Breast epithelium (tissue), 4 donors: ENCODE data around the gene MAST4. TPM values are rescaled to one million over a fixed set of nuclear protein-coding genes. Genes with fewer than 3 reads are reported as not detected.

Experiments
- DNase-seq, 2 donors: peaks; one replicate each; pipeline ENCODE4 v3.0.0-alpha.2; 2019; ENCODE audit warnings: low spot score in 2 of 2
- H3K27ac ChIP-seq, 2 donors: fragments of 200-600 bp; sonication (generic) in 1 of 2; one replicate each; pipeline ENCODE4 v1.5.1; 2016 to 2019; ENCODE audit warnings: mild to moderate bottlenecking in 1 of 2
- H3K27me3 ChIP-seq, 2 donors: fragments of 200-600 bp; sonication (generic) in 1 of 2; one replicate each; pipeline versions ENCODE4 v1.5.1 to v1.6.0; 2017 to 2019; ENCODE audit warnings: control low read depth in 1 of 2, mild to moderate bottlenecking in 1 of 2
- H3K36me3 ChIP-seq: fragments of 200-600 bp; one replicate; pipeline ENCODE4 v1.5.1; 2019
- H3K4me1 ChIP-seq, 2 donors: fragments of 200-600 bp; sonication (generic); one replicate each; pipeline ENCODE4 v1.5.1; 2016 to 2019; ENCODE audit warnings: control low read depth in 1 of 2
- H3K4me3 ChIP-seq, 3 donors: fragments of 200-600 bp; sonication (generic); 1 replicate in 2 of 3; 2 replicates in 1 of 3; pipeline ENCODE4 v1.5.1; 2016 to 2019; ENCODE audit warnings: mild to moderate bottlenecking in 3 of 3, moderate library complexity in 2 of 3
- H3K9me3 ChIP-seq, 2 donors: fragments of 200-600 bp; sonication (generic) in 1 of 2; one replicate each; pipeline ENCODE4 v1.5.1; 2016 to 2019; ENCODE audit warnings: control low read depth in 1 of 2
- POLR2A ChIP-seq: fragments of 450-650 bp; IDR thresholded peaks from one replicate; pipeline ENCODE4 v1.6.1; 2016; ENCODE audit warnings: antibody characterized with exemption, mild to moderate bottlenecking, moderate library complexity
- POLR2AphosphoS5 ChIP-seq, 3 donors: sonication (generic); formaldehyde crosslinking; IDR thresholded peaks; one replicate each; pipeline ENCODE4 v1.6.1; 2017; ENCODE audit warnings: antibody characterized with exemption in 3 of 3
- intact Hi-C: fragments of 100-400 bp; cut with DNase I; formaldehyde crosslinking; loops from one replicate; pipeline ENCODE4 v1.15.1; 2023; ENCODE audit warnings: low total_unique reads
- total RNA-seq, 3 donors: library from RNA; depleted of rRNA; stranded (reverse); fragments of >200 nt; gene quantifications; one replicate each; pipeline ENCODE4 v1.1.0, GENCODE V29; 2016
- TF ChIP-seq, protein P1 (sequence below), 3 donors: fragments of 450-650 bp; IDR thresholded peaks; one replicate each; pipeline ENCODE4 v1.5.1; 2016 to 2017; ENCODE audit warnings: antibody characterized with exemption in 3 of 3, mild to moderate bottlenecking in 3 of 3, moderate library complexity in 3 of 3

MAST4 gene
- total RNA-seq, 3 donors from 2014 or later, result 28.0 to 61.5 (median 50.1) TPM

DNA sequence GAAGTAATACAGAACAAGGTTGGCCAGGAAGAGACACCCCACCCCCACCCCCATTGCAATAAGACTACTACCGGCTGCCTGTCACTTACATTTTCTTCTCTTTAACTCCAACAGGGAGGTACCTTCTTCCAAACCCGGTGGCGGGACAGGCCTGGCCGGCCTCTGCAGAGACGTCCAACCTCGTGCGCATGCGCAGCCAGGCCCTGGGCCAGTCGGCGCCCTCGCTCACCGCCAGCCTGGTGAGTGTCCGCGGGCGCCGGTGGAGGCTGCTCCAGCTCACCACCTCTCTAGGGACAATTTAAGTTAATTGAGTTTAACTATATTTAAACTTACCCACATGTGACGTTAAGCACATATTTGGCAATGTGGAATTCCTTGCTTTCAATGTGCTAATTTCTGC lies 192.4 kb downstream of the MAST4 start:
- TF ChIP-seq POLR2AphosphoS5 (IDR thresholded peaks at IDR 0.05) (no peak), POLR2A (no peak)
- TF ChIP-seq, protein P1, sequence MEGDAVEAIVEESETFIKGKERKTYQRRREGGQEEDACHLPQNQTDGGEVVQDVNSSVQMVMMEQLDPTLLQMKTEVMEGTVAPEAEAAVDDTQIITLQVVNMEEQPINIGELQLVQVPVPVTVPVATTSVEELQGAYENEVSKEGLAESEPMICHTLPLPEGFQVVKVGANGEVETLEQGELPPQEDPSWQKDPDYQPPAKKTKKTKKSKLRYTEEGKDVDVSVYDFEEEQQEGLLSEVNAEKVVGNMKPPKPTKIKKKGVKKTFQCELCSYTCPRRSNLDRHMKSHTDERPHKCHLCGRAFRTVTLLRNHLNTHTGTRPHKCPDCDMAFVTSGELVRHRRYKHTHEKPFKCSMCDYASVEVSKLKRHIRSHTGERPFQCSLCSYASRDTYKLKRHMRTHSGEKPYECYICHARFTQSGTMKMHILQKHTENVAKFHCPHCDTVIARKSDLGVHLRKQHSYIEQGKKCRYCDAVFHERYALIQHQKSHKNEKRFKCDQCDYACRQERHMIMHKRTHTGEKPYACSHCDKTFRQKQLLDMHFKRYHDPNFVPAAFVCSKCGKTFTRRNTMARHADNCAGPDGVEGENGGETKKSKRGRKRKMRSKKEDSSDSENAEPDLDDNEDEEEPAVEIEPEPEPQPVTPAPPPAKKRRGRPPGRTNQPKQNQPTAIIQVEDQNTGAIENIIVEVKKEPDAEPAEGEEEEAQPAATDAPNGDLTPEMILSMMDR (IDR thresholded peaks at IDR 0.05), result no peak
- no peak overlapping the region for H3K4me3 ChIP-seq
- intact Hi-C loops, result no loop called here
- no peak overlapping the region for H3K27ac ChIP-seq
- no peaks in the 10 kb centered on the region for H3K4me1 ChIP-seq
- H3K27me3 ChIP-seq, result no peaks in the 10 kb centered on the region
- H3K36me3 ChIP-seq, result no peaks in the 10 kb centered on the region
- H3K9me3 ChIP-seq, result no peaks in the 10 kb centered on the region
- DNase-seq, result no peak

DNA sequence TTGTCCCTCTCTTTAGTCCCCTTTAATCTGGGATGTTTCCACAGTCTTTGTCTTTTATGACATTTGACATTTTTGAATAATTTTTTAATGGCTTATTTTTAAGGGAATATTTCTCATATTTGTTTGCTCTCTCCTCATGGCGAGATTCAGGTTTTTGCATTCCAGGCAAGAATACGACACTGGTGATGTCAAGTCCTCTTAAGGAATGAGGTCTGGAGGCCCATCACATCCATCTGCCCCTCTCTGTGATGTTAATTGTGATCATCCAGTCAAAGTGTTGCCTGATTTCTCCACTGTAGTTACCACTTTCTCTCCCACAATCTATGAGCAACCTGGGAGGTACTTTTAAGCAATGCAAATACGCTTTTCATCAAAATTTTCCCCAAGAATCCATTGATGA lies 193.2 kb downstream of the MAST4 start:
- Histone ChIP-seq H3K9me3 (no peaks in the 10 kb centered on the region), H3K36me3 (no peaks in the 10 kb centered on the region), H3K4me3 (no peak overlapping the region), H3K4me1 (no peaks in the 10 kb centered on the region), H3K27me3 (no peaks in the 10 kb centered on the region), H3K27ac (no peak overlapping the region)
- no peak for DNase-seq
- intact Hi-C loops, result no loop called here
- TF ChIP-seq, protein P1 (IDR thresholded peaks at IDR 0.05), result no peak
- TF ChIP-seq POLR2A (no peak), POLR2AphosphoS5 (IDR thresholded peaks at IDR 0.05) (no peak)

DNA sequence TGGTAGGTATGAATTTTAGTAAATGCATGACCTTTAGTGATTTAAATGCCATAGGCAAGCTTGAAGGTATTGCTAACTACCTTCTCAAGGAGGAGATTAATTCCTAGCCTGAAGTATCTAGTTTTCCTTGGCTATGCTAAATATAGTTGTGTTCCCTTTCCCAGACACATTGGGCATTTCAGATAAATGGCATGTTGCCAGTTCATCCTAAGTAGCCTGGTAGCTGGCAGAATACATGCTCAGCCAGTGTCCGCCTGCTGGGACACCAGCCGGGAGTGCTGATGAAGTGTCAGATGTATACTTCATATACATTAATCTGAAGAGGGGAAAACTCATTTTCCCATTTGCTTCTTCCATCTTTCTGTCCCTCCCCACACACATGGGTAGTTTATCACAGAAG lies 196.9 kb downstream of the MAST4 start:
- H3K9me3 ChIP-seq, result no peaks in the 10 kb centered on the region
- TF ChIP-seq, protein P1 (IDR thresholded peaks at IDR 0.05), result no peak
- TF ChIP-seq POLR2AphosphoS5 (IDR thresholded peaks at IDR 0.05), result no peak
- no peak for TF ChIP-seq POLR2A
- DNase-seq, result no peak
- H3K36me3 ChIP-seq, result no peaks in the 10 kb centered on the region
- intact Hi-C loops, result no loop called here
- no peak overlapping the region for H3K4me3 ChIP-seq
- no peak overlapping the region for H3K27ac ChIP-seq
- no peaks in the 10 kb centered on the region for H3K4me1 ChIP-seq
- H3K27me3 ChIP-seq, result no peaks in the 10 kb centered on the region

DNA sequence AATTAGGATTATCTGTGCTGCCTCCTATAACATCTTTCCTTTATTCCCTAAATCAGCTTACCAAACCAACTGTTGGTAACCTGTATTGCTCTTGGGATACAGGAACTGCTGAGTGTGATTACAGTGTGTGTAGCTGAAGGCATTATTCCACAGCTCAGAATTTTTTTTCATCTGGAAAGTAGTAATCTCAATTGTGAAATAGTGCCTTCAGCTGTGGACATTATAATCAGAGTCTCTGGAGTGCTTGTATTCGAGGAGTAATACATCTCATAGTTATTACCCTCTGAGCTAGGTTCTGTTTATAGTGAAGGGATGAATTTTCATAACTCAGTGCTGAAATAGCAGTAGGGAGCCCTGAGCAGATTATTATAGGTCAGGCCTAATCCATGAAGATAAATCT lies 199.5 kb downstream of the MAST4 start:
- intact Hi-C loops, result no loop called here
- Histone ChIP-seq H3K4me1 (no peaks in the 10 kb centered on the region), H3K9me3 (no peaks in the 10 kb centered on the region), H3K27me3 (no peaks in the 10 kb centered on the region), H3K4me3 (no peak overlapping the region), H3K27ac (no peak overlapping the region), H3K36me3 (no peaks in the 10 kb centered on the region)
- no peak for TF ChIP-seq POLR2AphosphoS5 (IDR thresholded peaks at IDR 0.05)
- TF ChIP-seq, protein P1 (IDR thresholded peaks at IDR 0.05), result no peak
- TF ChIP-seq POLR2A, result no peak
- no peak for DNase-seq

DNA sequence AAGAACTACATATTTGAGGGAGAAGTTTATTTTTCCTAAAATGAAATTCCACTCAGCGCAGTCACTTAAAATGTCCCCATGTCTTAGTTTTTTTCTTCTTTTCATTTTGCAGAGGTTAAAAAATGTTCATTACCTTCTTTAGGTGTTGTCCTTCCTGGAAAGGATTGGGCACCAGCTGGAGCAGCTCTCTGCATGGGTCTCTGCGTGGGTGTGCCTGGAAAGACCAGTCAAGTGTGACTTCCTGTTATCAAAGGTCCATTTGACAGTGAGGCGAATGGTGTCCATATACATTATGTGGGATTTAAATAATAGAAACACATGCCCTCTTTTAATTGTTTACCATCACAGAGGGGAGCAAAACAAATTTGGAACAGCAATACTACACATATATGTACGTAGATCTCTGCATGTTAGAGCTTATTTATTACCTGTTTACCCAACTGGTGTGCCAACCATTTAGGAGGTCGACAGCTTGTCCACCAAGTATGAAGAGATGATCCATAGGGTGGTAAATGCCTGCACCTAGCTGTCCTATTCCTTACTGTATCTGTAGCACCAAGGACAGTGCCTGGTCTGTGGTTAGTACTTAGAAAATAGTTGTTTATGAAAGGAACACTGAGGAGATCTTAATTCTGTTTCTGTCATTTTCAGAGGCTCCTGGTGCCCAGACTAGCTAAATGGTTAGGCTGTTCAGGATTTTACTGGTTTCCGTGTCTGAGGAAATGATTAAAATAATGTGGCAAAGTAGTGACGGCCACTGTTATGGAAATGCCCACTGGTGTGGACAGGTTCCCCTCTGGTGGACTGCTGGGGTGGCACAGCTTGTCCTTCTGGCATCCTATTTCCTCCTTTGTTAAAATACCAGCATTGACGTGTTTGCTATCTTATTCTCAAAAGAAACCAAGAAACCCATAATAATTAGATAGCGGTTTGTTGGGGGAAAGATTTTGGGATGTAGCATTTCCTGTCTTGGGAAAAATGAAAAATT lies 200.4 kb downstream of the MAST4 start:
- intact Hi-C loops, result no loop called here
- H3K9me3 ChIP-seq, result no peaks in the 10 kb centered on the region
- no peaks in the 10 kb centered on the region for H3K36me3 ChIP-seq
- no peak for DNase-seq
- no peak overlapping the region for H3K4me3 ChIP-seq
- TF ChIP-seq POLR2AphosphoS5 (IDR thresholded peaks at IDR 0.05) (no peak), POLR2A (no peak)
- TF ChIP-seq, protein P1 (IDR thresholded peaks at IDR 0.05), result no peak
- H3K27me3 ChIP-seq, result no peaks in the 10 kb centered on the region
- H3K4me1 ChIP-seq, result no peaks in the 10 kb centered on the region
- no peak overlapping the region for H3K27ac ChIP-seq
